Vagina (tissue), 2 donors: ENCODE measurements around the gene NPSR1. TPM values are rescaled to one million over a fixed set of nuclear protein-coding genes. Genes with fewer than 3 reads are reported as not detected.
"Not testable (repeated sequence)": the region's sequence is repeated elsewhere in the genome, so short reads cannot be mapped to it uniquely, and the experiment has no call there.

ENCODE experiments used
- DNase-seq, 2 donors: peaks; one replicate each; pipeline ENCODE4 v3.0.0-alpha.2; 2017; ENCODE audit errors: extremely low spot score in 2 of 2
- H3K27ac ChIP-seq: fragments of 200-600 bp; sonication (generic); one replicate; pipeline ENCODE4 v1.5.1; 2019
- H3K27me3 ChIP-seq: fragments of 200-600 bp; sonication (generic); one replicate; pipeline ENCODE4 v1.5.1; 2019
- H3K36me3 ChIP-seq, 2 donors: fragments of 200-600 bp; sonication (generic); one replicate each; pipeline ENCODE4 v1.5.1; 2017 to 2019
- H3K4me1 ChIP-seq: fragments of 200-600 bp; sonication (generic); one replicate; pipeline ENCODE4 v1.5.1; 2019
- H3K4me3 ChIP-seq, 2 donors: fragments of 200-600 bp; sonication (generic); 1 replicate in 1 of 2; 2 replicates in 1 of 2; pipeline ENCODE4 v1.5.1; 2016 to 2019
- H3K9me3 ChIP-seq: fragments of 200-600 bp; sonication (generic); one replicate; pipeline ENCODE4 v1.5.1; 2019
- CTCF ChIP-seq, 3 experiments: fragments of 450-650 bp in 2 of 3; fragments of 200-600 bp in 1 of 3; sonication (generic) in 1 of 3; IDR thresholded peaks; one replicate each; pipeline ENCODE4 v1.5.1; 2017 to 2019; ENCODE audit warnings: antibody characterized with exemption in 3 of 3, mild to moderate bottlenecking in 2 of 3, moderate library complexity in 2 of 3
- POLR2A ChIP-seq, 2 donors: fragments of 450-650 bp; IDR thresholded peaks; one replicate each; pipeline ENCODE4 v1.6.1; 2017; ENCODE audit warnings: antibody characterized with exemption in 2 of 2, mild to moderate bottlenecking in 2 of 2, moderate library complexity in 2 of 2
- POLR2AphosphoS5 ChIP-seq, 2 donors: sonication (generic); formaldehyde crosslinking; IDR thresholded peaks; one replicate each; pipeline ENCODE4 v1.9.0; 2017; ENCODE audit warnings: antibody characterized with exemption in 2 of 2, mild to moderate bottlenecking in 2 of 2, low read depth in 1 of 2; ENCODE audit not compliant: insufficient read depth in 1 of 2
- intact Hi-C: fragments of 100-400 bp; cut with DNase I; formaldehyde crosslinking; loops from one replicate; pipeline ENCODE4 v1.15.1; 2023
- total RNA-seq: library from RNA; depleted of rRNA; stranded (reverse); fragments of >200 nt; gene quantifications from one replicate; pipeline ENCODE4 v1.2.3, GENCODE V29; 2016

Gene NPSR1
- total RNA-seq, result not detected

- Histone ChIP-seq H3K27ac (no peak within 1 kb of the TSS), H3K4me3 (no peak within 1 kb of the TSS), H3K36me3 (no peaks in the 10 kb centered on the region), H3K27me3 (no peaks in the 10 kb centered on the region), H3K9me3 (no peaks in the 10 kb centered on the region), H3K4me1 (no peaks in the 10 kb centered on the region)
- DNase-seq, result no peak
- intact Hi-C loops, result no loop called here
- no peak for TF ChIP-seq POLR2A (IDR thresholded peaks at IDR 0.05)
Observed at GRCh38 chr7:34657632-34658268, at the start of gene NPSR1. TSS of gene NPSR1 (plus strand) at chr7:34658218. CDS start at chr7:34658413, 195 bp downstream.

- no peak for TF ChIP-seq CTCF (IDR thresholded peaks at IDR 0.05)
- no peak for TF ChIP-seq POLR2A (IDR thresholded peaks at IDR 0.05)
- TF ChIP-seq POLR2AphosphoS5 (IDR thresholded peaks at IDR 0.05; ENCODE audit: insufficient read depth in 1 of 2, low read depth in 1 of 2), result no peak
- intact Hi-C loops, result no loop called here
- no peaks in the 10 kb centered on the region for H3K27me3 ChIP-seq
- H3K4me3 ChIP-seq, result no peak overlapping the region
- no peaks in the 10 kb centered on the region for H3K9me3 ChIP-seq
- H3K4me1 ChIP-seq, result no peaks in the 10 kb centered on the region
- H3K27ac ChIP-seq, result no peak overlapping the region
- H3K36me3 ChIP-seq, result no peaks in the 10 kb centered on the region
- DNase-seq, result no peak
Observed at GRCh38 chr7:34612661-34613060, 45.4 kb upstream of the NPSR1 start.

- intact Hi-C loops, result no loop called here
- Histone ChIP-seq H3K36me3 (no peaks in the 10 kb centered on the region), H3K9me3 (no peaks in the 10 kb centered on the region), H3K4me1 (no peaks in the 10 kb centered on the region), H3K4me3 (no peak overlapping the region), H3K27ac (no peak overlapping the region), H3K27me3 (no peaks in the 10 kb centered on the region)
- no peak for DNase-seq
- no peak for TF ChIP-seq POLR2A (IDR thresholded peaks at IDR 0.05)
- no peak for TF ChIP-seq POLR2AphosphoS5 (IDR thresholded peaks at IDR 0.05; ENCODE audit: insufficient read depth in 1 of 2, low read depth in 1 of 2)
- TF ChIP-seq CTCF (IDR thresholded peaks at IDR 0.05), result no peak
Observed at GRCh38 chr7:34620425-34620824, 37.6 kb upstream of the NPSR1 start.

- no peaks in the 10 kb centered on the region for H3K4me1 ChIP-seq
- H3K36me3 ChIP-seq, result no peaks in the 10 kb centered on the region
- H3K9me3 ChIP-seq, result no peaks in the 10 kb centered on the region
- no peak overlapping the region for H3K4me3 ChIP-seq
- intact Hi-C loops, result no loop called here
- H3K27ac ChIP-seq, result no peak overlapping the region
- DNase-seq, result no peak
- no peaks in the 10 kb centered on the region for H3K27me3 ChIP-seq
- TF ChIP-seq POLR2A (IDR thresholded peaks at IDR 0.05) (no peak), CTCF (IDR thresholded peaks at IDR 0.05) (no peak), POLR2AphosphoS5 (IDR thresholded peaks at IDR 0.05; ENCODE audit: insufficient read depth in 1 of 2, low read depth in 1 of 2) (no peak)
Observed at GRCh38 chr7:34622182-34622581, 35.8 kb upstream of the NPSR1 start.

GRCh38 chr7:34622771-34623250 is 35.2 kb upstream of the NPSR1 start:
- intact Hi-C loops, result no loop called here
- H3K27ac ChIP-seq, result no peak overlapping the region
- H3K27me3 ChIP-seq, result no peaks in the 10 kb centered on the region
- DNase-seq, result no peak
- H3K36me3 ChIP-seq, result no peaks in the 10 kb centered on the region
- H3K4me3 ChIP-seq, result no peak overlapping the region
- no peaks in the 10 kb centered on the region for H3K9me3 ChIP-seq
- no peaks in the 10 kb centered on the region for H3K4me1 ChIP-seq
- TF ChIP-seq CTCF (IDR thresholded peaks at IDR 0.05) (no peak), POLR2A (IDR thresholded peaks at IDR 0.05) (no peak), POLR2AphosphoS5 (IDR thresholded peaks at IDR 0.05; ENCODE audit: insufficient read depth in 1 of 2, low read depth in 1 of 2) (no peak)

- intact Hi-C loops, result loop anchor here (5.0 kb wide), 1 partner anchor 546 kb away; no protein-coding TSS in a partner anchor
- not testable (repeated sequence) for H3K27me3 ChIP-seq, H3K4me1 ChIP-seq
Observed at GRCh38 chr7:34628618-34629017, 29.4 kb upstream of the NPSR1 start.

More at GRCh38 chr7:34628618-34629017, 29.4 kb upstream of the NPSR1 start:
- not testable (repeated sequence) for H3K36me3 ChIP-seq, DNase-seq, H3K27ac ChIP-seq, H3K4me3 ChIP-seq, H3K9me3 ChIP-seq
